GM12872 (cell line): ENCODE data around the gene NFIB.

Experiments used
- CTCF ChIP-seq: IDR thresholded peaks from 3 replicates; pipeline ENCODE4 v1.5.1; 2011; ENCODE audit warnings: low read depth, mild to moderate bottlenecking, low read length, moderate library complexity; ENCODE audit not compliant: insufficient read depth

The NFIB gene

GRCh38 chr9:14096258-14096922, 217.6 kb downstream of the NFIB start:
- no peak for TF ChIP-seq CTCF

- no peak for TF ChIP-seq CTCF
These were observed 218.7 kb downstream of the NFIB start for GRCh38 chr9:14095277-14095676.

- TF ChIP-seq CTCF, result no peak
These were observed 219.4 kb downstream of the NFIB start for GRCh38 chr9:14094491-14094890.

GRCh38 chr9:14092344-14092743, 221.6 kb downstream of the NFIB start:
- TF ChIP-seq CTCF, result no peak

GRCh38 chr9:14089051-14089803, 224.7 kb downstream of the NFIB start:
- no peak for TF ChIP-seq CTCF

- no peak for TF ChIP-seq CTCF
These were observed 226.4 kb downstream of the NFIB start for GRCh38 chr9:14087576-14087975.

GRCh38 chr9:14086495-14086894, 227.4 kb downstream of the NFIB start:
- no peak for TF ChIP-seq CTCF
